ENCODE results near the gene CYP19A1.
"Not testable (repeated sequence)": the region's sequence is repeated elsewhere in the genome, so short reads cannot be mapped to it uniquely, and the experiment has no call there.

The CYP19A1 gene

GRCh38 chr15:51201581-51201980, 136.8 kb downstream of the CYP19A1 start:
- DNase-seq = no peak

- DNase-seq = no peak
These were observed 137.6 kb downstream of the CYP19A1 start for GRCh38 chr15:51200792-51201191.

GRCh38 chr15:51199541-51199940, 138.9 kb downstream of the CYP19A1 start:
- DNase-seq = no peak

GRCh38 chr15:51198701-51199232, 139.6 kb downstream of the CYP19A1 start:
- DNase-seq = no peak

- DNase-seq = no peak
These were observed 142.9 kb downstream of the CYP19A1 start for GRCh38 chr15:51195459-51195858.

GRCh38 chr15:51193979-51194378, 144.4 kb downstream of the CYP19A1 start:
- no peak for DNase-seq

- no peak for DNase-seq
These were observed 144.9 kb downstream of the CYP19A1 start for GRCh38 chr15:51193526-51193925.

GRCh38 chr15:51192521-51193280, 145.7 kb downstream of the CYP19A1 start:
- DNase-seq = peak; percentile 55 to 61

GRCh38 chr15:51191766-51192165, 146.6 kb downstream of the CYP19A1 start:
- no peak for DNase-seq

GRCh38 chr15:51191072-51191670, 147.2 kb downstream of the CYP19A1 start:
- no peak for DNase-seq

- no peak for DNase-seq
These were observed 147.8 kb downstream of the CYP19A1 start for GRCh38 chr15:51190424-51191068.

- DNase-seq = no peak
These were observed 148.6 kb downstream of the CYP19A1 start for GRCh38 chr15:51189669-51190385.

- DNase-seq = not testable (repeated sequence)
These were observed 149.6 kb downstream of the CYP19A1 start for GRCh38 chr15:51188791-51189190.

GRCh38 chr15:51186891-51187290, 151.5 kb downstream of the CYP19A1 start:
- no peak for DNase-seq

GRCh38 chr15:51186181-51186705, 152.2 kb downstream of the CYP19A1 start:
- DNase-seq = no peak

GRCh38 chr15:51185213-51186159, 152.9 kb downstream of the CYP19A1 start:
- DNase-seq = no peak

- no peak for DNase-seq
These were observed 153.8 kb downstream of the CYP19A1 start for GRCh38 chr15:51184627-51185026.

GRCh38 chr15:51183076-51183475, 155.3 kb downstream of the CYP19A1 start:
- no peak for DNase-seq

- DNase-seq = no peak
These were observed 156.5 kb downstream of the CYP19A1 start for GRCh38 chr15:51181905-51182304.

GRCh38 chr15:51181221-51181620, 157.2 kb downstream of the CYP19A1 start:
- no peak for DNase-seq

GRCh38 chr15:51180534-51180933, 157.9 kb downstream of the CYP19A1 start:
- DNase-seq = no peak

- no peak for DNase-seq
These were observed 158.4 kb downstream of the CYP19A1 start for GRCh38 chr15:51180011-51180410.
